Measurements from ENCODE around the gene FAM163B. TPM values are rescaled to one million over a fixed set of nuclear protein-coding genes. Genes with fewer than 3 reads are reported as not detected.

The FAM163B gene
- total and polyA plus RNA-seq, 2 donors (not counting 3 experiments of a cell fraction or from before 2014, with no cell fraction given): not detected

DNA sequence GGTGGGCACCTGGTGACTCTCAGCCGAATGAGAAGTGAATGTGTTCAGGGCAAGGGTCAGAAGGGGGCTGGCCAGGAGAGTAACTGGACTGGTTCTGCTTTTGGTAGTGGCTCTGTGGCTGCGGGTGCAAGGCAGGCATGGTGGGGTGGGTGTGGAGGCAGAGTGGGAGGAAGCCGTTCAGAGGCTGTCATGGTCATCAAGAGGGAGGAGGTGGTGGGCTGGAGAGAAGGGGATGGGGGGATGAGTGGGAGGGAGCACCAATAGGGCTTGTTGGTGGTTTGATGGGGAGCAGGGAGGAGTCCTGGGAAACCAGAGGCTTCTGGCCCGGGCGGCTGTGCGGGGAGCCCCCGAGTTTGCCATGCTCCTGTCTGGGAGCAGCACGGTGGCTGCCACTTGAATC lies 13.3 kb downstream of the FAM163B start:
- no peak overlapping the region for H2AFZ ChIP-seq (ENCODE audit: low read depth, low read length)
- no peak overlapping the region for H3K4me3 ChIP-seq (replicated peaks in 1 of 3; ENCODE audit: insufficient read depth in 1 of 3, low read depth in 1 of 3, low read length in 3 of 3)
- no peak overlapping the region for H3K9ac ChIP-seq (replicated peaks; ENCODE audit: extremely low read depth, insufficient read depth, low read length)
- no peaks in the 10 kb centered on the region for H3K4me1 ChIP-seq (ENCODE audit: control insufficient read depth, extremely low read depth, insufficient read depth, low read length)
- H4K20me1 ChIP-seq (replicated peaks; ENCODE audit: control insufficient read depth, extremely low read depth, insufficient read depth, low read length): no peaks in the 10 kb centered on the region
- FAIRE-seq: no peak
- TF ChIP-seq JUN (IDR thresholded peaks at IDR 0.05; ENCODE audit: borderline replicate concordance, insufficient read depth, insufficient read length, low read depth): no peak
- no peak for TF ChIP-seq FOS (IDR thresholded peaks at IDR 0.05; ENCODE audit: borderline replicate concordance, insufficient read depth, low read length)
- TF ChIP-seq, protein P1, sequence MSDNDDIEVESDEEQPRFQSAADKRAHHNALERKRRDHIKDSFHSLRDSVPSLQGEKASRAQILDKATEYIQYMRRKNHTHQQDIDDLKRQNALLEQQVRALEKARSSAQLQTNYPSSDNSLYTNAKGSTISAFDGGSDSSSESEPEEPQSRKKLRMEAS (IDR thresholded peaks at IDR 0.05; ENCODE audit: insufficient read depth, insufficient read length): no peak
- no peak for TF ChIP-seq EZH2 (IDR thresholded peaks at IDR 0.05; ENCODE audit: borderline replicate concordance, low read depth, low read length, severe bottlenecking)
- no peak for TF ChIP-seq MYC (IDR thresholded peaks at IDR 0.05; ENCODE audit: low read depth, low read length)
- no peak for TF ChIP-seq POLR2AphosphoS5 (IDR thresholded peaks at IDR 0.05; ENCODE audit: insufficient read depth, low read depth, low read length)
- TF ChIP-seq, protein P2, sequence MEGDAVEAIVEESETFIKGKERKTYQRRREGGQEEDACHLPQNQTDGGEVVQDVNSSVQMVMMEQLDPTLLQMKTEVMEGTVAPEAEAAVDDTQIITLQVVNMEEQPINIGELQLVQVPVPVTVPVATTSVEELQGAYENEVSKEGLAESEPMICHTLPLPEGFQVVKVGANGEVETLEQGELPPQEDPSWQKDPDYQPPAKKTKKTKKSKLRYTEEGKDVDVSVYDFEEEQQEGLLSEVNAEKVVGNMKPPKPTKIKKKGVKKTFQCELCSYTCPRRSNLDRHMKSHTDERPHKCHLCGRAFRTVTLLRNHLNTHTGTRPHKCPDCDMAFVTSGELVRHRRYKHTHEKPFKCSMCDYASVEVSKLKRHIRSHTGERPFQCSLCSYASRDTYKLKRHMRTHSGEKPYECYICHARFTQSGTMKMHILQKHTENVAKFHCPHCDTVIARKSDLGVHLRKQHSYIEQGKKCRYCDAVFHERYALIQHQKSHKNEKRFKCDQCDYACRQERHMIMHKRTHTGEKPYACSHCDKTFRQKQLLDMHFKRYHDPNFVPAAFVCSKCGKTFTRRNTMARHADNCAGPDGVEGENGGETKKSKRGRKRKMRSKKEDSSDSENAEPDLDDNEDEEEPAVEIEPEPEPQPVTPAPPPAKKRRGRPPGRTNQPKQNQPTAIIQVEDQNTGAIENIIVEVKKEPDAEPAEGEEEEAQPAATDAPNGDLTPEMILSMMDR (IDR thresholded peaks at IDR 0.05; ENCODE audit: extremely low read depth in 1 of 2, insufficient read depth in 1 of 2, low read depth in 1 of 2, low read length in 2 of 2): no peak
- no peak for TF ChIP-seq POLR2A (IDR thresholded peaks at IDR 0.05; ENCODE audit: low read depth, low read length)
- TF ChIP-seq GATA2 (IDR thresholded peaks at IDR 0.05; ENCODE audit: insufficient read depth, insufficient read length, low read depth, low read length): no peak
- no peak overlapping the region for H3K27ac ChIP-seq (ENCODE audit: insufficient read depth, low read depth, low read length)
- no TSS peak for BruUV-seq (replicated peaks)
- H3K36me3 ChIP-seq (ENCODE audit: control insufficient read depth in 2 of 2, extremely low read depth in 1 of 2, insufficient read depth in 2 of 2, low read length in 2 of 2): no peaks in the 10 kb centered on the region
- CTCF ChIA-PET: no interaction called here
- no peak for DNase-seq (ENCODE audit: low read depth, low spot score)
- H3K27me3 ChIP-seq (ENCODE audit: control insufficient read depth in 2 of 2, insufficient read depth in 2 of 2, low read length in 2 of 2): no peaks in the 10 kb centered on the region
- no peak overlapping the region for H3K4me2 ChIP-seq (ENCODE audit: insufficient read depth, low read length)
- intact Hi-C loops (cut with micrococcal nuclease): no loop called here
- peaks cover 1% of the 10 kb centered on the region for H3K9me3 ChIP-seq (replicated peaks; ENCODE audit: control insufficient read depth, insufficient read depth, low read length)
- dilution Hi-C loops (cut with MboI; ENCODE audit: extremely low pct_ligation_motif_present, low sequenced_read_pairs): no loop called here
- POLR2A ChIA-PET: no interaction called here
- no peaks in the 10 kb centered on the region for H3K79me2 ChIP-seq (ENCODE audit: control insufficient read depth, insufficient read depth, low read length)
- H3K9me1 ChIP-seq (replicated peaks; ENCODE audit: control insufficient read depth, extremely low read depth, insufficient read depth, low read length): no peaks in the 10 kb centered on the region

All from endothelial cell of umbilical vein (primary cell).